ENCODE results near the gene KLHL17. TPM values are rescaled to one million over a fixed set of nuclear protein-coding genes. Genes with fewer than 3 reads are reported as not detected.

The KLHL17 gene
- total RNA-seq, 1 experiment from 2014 or later: 41.4 TPM

- peaks cover 38% of the 10 kb centered on the region; the same call in 1 of the 2 replicates for H3K27me3 ChIP-seq (ENCODE audit: insufficient read depth, low read length)
- no peak overlapping the region for H3T11ph ChIP-seq (ENCODE audit: low read length)
- H3K27me3 Mint-ChIP-seq (ENCODE audit: low read depth): peaks cover 79% of the 10 kb centered on the region
Measured at GRCh38 chr1:997993-998744, 37.8 kb downstream of the KLHL17 start.

More at GRCh38 chr1:997993-998744, 37.8 kb downstream of the KLHL17 start:
- no peak overlapping the region; the same call in 1 of the 2 replicates for H2BK15ac ChIP-seq (ENCODE audit: low read depth, low read length)
- DNase-seq: peak; percentile 55
- H2BK12ac ChIP-seq (ENCODE audit: insufficient read length, low read depth, low read length): no peak overlapping the region
- H3K9me3 ChIP-seq (ENCODE audit: control insufficient read depth, low read depth, low read length): no peaks in the 10 kb centered on the region
- H3K4me3 Mint-ChIP-seq: peak overlapping the region; percentile 36 to 71
- no peak overlapping the region for H2AK5ac ChIP-seq (ENCODE audit: insufficient read length, low read length)
- no peak overlapping the region for H2BK20ac ChIP-seq (ENCODE audit: low read depth, low read length, poor library complexity, severe bottlenecking)
- H3K9ac ChIP-seq (ENCODE audit: extremely low read depth, insufficient read length, low read length): no peak overlapping the region
- peak overlapping the region; percentile 9 for H3K4me2 ChIP-seq (ENCODE audit: insufficient read depth, insufficient read length, low read length)
- H3K23me2 ChIP-seq (ENCODE audit: insufficient read length, low read depth, low read length, poor library complexity, severe bottlenecking): peaks cover 20% of the 10 kb centered on the region
- H3K18ac ChIP-seq (ENCODE audit: insufficient read length, low read depth, low read length): no peak overlapping the region
- H4K5ac ChIP-seq (ENCODE audit: insufficient read length, low read depth, low read length): no peak overlapping the region
- H4K91ac ChIP-seq (ENCODE audit: insufficient read length, low read depth, low read length): no peak overlapping the region
- H3K27ac Mint-ChIP-seq: no peak overlapping the region; a peak in 1 of 7 replicates
- no peaks in the 10 kb centered on the region for H3K36me3 Mint-ChIP-seq (ENCODE audit: insufficient read depth in 1 of 3, low read depth in 3 of 3)
- no peak overlapping the region for H3K23ac ChIP-seq (ENCODE audit: insufficient read length, low read depth, low read length)
- H3K4me1 ChIP-seq (ENCODE audit: insufficient read depth, low read length): 0 out of 2 replicates have a peak, but pooled peaks cover 1% of the 10 kb centered on the region
- no peak overlapping the region for H2BK5ac ChIP-seq (ENCODE audit: insufficient read length, low read length)
- H3K4ac ChIP-seq (ENCODE audit: low read depth, low read length): no peak overlapping the region
- WGBS (ENCODE audit: extremely low coverage, insufficient read length, low lambda C conversion rate): no CpG with 5 or more reads among the region's 75 CpGs
- no peaks in the 10 kb centered on the region for H3K79me1 ChIP-seq (ENCODE audit: insufficient read depth, low read depth, low read length, poor library complexity, severe bottlenecking)
- H4K8ac ChIP-seq (replicated peaks; ENCODE audit: insufficient read length, low read depth, low read length): no peak overlapping the region
- no peak overlapping the region for H3K14ac ChIP-seq (ENCODE audit: insufficient read depth, low read length)
- H3K79me2 ChIP-seq (ENCODE audit: insufficient read depth, low read length): no peaks in the 10 kb centered on the region
- TF ChIP-seq CTCF (conservative IDR thresholded peaks at IDR 0.05): peak; percentile 30; the same call in 1 of the 3 replicates
- no peaks in the 10 kb centered on the region for H4K20me1 ChIP-seq (ENCODE audit: control insufficient read depth, insufficient read depth, insufficient read length)
- H2BK120ac ChIP-seq (ENCODE audit: low read depth, low read length, poor library complexity, severe bottlenecking): no peak overlapping the region
- no peak overlapping the region for H2AFZ ChIP-seq (ENCODE audit: low read length)
- H3K4me1 Mint-ChIP-seq: peaks cover 5 to 12% of the 10 kb centered on the region in 2 experiments
- H3K27ac ChIP-seq (ENCODE audit: insufficient read length, low read depth, low read length): no peak overlapping the region
- H3K9me3 Mint-ChIP-seq: no peaks in the 10 kb centered on the region
- H3K56ac ChIP-seq (ENCODE audit: insufficient read length, low read depth, low read length): no peak overlapping the region

Data from H9 (cell line).